GM12878 (cell line): ENCODE measurements around the gene CD101. TPM values are rescaled to one million over a fixed set of nuclear protein-coding genes. Genes with fewer than 3 reads are reported as not detected.
A peak's percentile ranks its signal among the peaks of the same experiment; 100 is the strongest.

Source experiments
- ATAC-seq: fragments of 200-7000 bp; cut with Tn5 transposase; 3 replicates; pipeline ENCODE4 v1.9.1; 2020; ENCODE audit warnings: mild to moderate bottlenecking, moderate library complexity
- BruUV-seq: library from RNA; stranded (reverse); fragments of 400-500 nt; replicated peaks from 2 replicates; lab custom pipeline; 2021; lab: Mats Ljungman, UMichigan
- CTCF ChIA-PET: fragments of 300-600 bp; sonication (Branson Sonifier 250); formaldehyde crosslinking; extraction: SDS; loops from one replicate; lab custom pipeline; 2021; ENCODE audit warnings: inconsistent platforms; lab: Yijun Ruan, JAX
- POLR2A ChIA-PET: fragments of 350-600 bp; formaldehyde crosslinking; extraction: SDS; loops from one replicate; lab custom pipeline; 2021; ENCODE audit warnings: inconsistent platforms; lab: Charles Lee
- RAD21 ChIA-PET: fragments of 300-600 bp; sonication (Branson Sonifier 250); formaldehyde crosslinking; loops from one replicate; lab custom pipeline; 2023; ENCODE audit warnings: antibody characterized with exemption; ENCODE audit not compliant: unreplicated experiment; lab: Charles Lee
- SMC1A ChIA-PET: fragments of 300-600 bp; sonication (Branson Sonifier 250); formaldehyde crosslinking; loops from one replicate; lab custom pipeline; 2023; ENCODE audit not compliant: unreplicated experiment, uncharacterized antibody; lab: Charles Lee
- DNase-seq: peaks from one replicate; pipeline ENCODE4 v3.0.0-alpha.2; 2011; ENCODE audit warnings: low read depth, low spot score
- FAIRE-seq: peaks from 3 replicates; lab custom pipeline; 2011; peaks lifted over from hg19 to GRCh38; lab: Jason Lieb, UNC
- H2AFZ ChIP-seq: 2 replicates; pipeline ENCODE4 v1.6.0; 2011; ENCODE audit warnings: low read depth, low read length, control low read depth; ENCODE audit not compliant: control insufficient read depth
- H3K27ac ChIP-seq: 2 replicates; pipeline ENCODE4 v1.5.1; 2011; ENCODE audit warnings: control low read depth; ENCODE audit not compliant: control insufficient read depth, insufficient read depth
- H3K27me3 ChIP-seq, 2 experiments: replicated peaks in 1 of 2; 2 replicates each; pipeline versions ENCODE4 v1.6.0 to v1.6.1; 2011; ENCODE audit warnings: low read length in 1 of 2; ENCODE audit not compliant: control insufficient read depth in 2 of 2, insufficient read depth in 2 of 2
- H3K36me3 ChIP-seq, 2 experiments: 2 replicates each; pipeline ENCODE4 v1.5.1; 2011; ENCODE audit warnings: low read length in 1 of 2; ENCODE audit not compliant: control insufficient read depth in 2 of 2, insufficient read depth in 2 of 2
- H3K4me1 ChIP-seq: 2 replicates; pipeline ENCODE4 v1.6.1; 2011; ENCODE audit warnings: mild to moderate bottlenecking, low read length, moderate library complexity, mixed read lengths; ENCODE audit not compliant: control insufficient read depth, insufficient read depth
- H3K4me2 ChIP-seq: 2 replicates; pipeline ENCODE4 v1.6.0; 2011; ENCODE audit warnings: control low read depth; ENCODE audit not compliant: control insufficient read depth, insufficient read depth
- H3K4me3 ChIP-seq: fragments of 200-600 bp; sonication (generic); 2 replicates; pipeline ENCODE4 v1.5.1; 2016
- H3K79me2 ChIP-seq: 2 replicates; pipeline ENCODE4 v1.6.0; 2011; ENCODE audit warnings: low read length; ENCODE audit not compliant: control insufficient read depth, insufficient read depth
- H3K9ac ChIP-seq: 2 replicates; pipeline ENCODE4 v1.8.0; 2011; ENCODE audit warnings: low read length, control low read depth, mixed read lengths; ENCODE audit not compliant: control insufficient read depth, insufficient read depth
- H3K9me3 ChIP-seq: replicated peaks from 3 replicates; pipeline ENCODE4 v1.5.1; 2011; ENCODE audit warnings: mild to moderate bottlenecking, low read length; ENCODE audit not compliant: control insufficient read depth, insufficient read depth
- H4K20me1 ChIP-seq: 2 replicates; pipeline ENCODE4 v1.6.0; 2011; ENCODE audit not compliant: control insufficient read depth, insufficient read depth
- BCL11A ChIP-seq: IDR thresholded peaks from 2 replicates; pipeline ENCODE4 v1.6.1; 2011; ENCODE audit warnings: low read depth, low read length
- CREM ChIP-seq: IDR thresholded peaks from 2 replicates; pipeline ENCODE4 v1.6.1; 2014; ENCODE audit warnings: antibody characterized with exemption, low read depth
- GABPA ChIP-seq: IDR thresholded peaks from 2 replicates; pipeline ENCODE4 v1.6.1; 2014; ENCODE audit warnings: antibody characterized with exemption, low read depth, mild to moderate bottlenecking, inconsistent platforms
- KLF5 ChIP-seq: fragments of 450-650 bp; IDR thresholded peaks from 2 replicates; pipeline ENCODE4 v1.6.1; 2014; ENCODE audit warnings: mild to moderate bottlenecking; ENCODE audit not compliant: partially characterized antibody
- MEF2A ChIP-seq: IDR thresholded peaks from 2 replicates; pipeline ENCODE4 v1.6.1; 2011; ENCODE audit warnings: low read depth, mild to moderate bottlenecking, low read length, moderate library complexity; ENCODE audit not compliant: insufficient read depth
- NFIC ChIP-seq: IDR thresholded peaks from 2 replicates; pipeline ENCODE4 v1.6.1; 2012; ENCODE audit warnings: low read depth, mild to moderate bottlenecking, inconsistent platforms, low read length, moderate library complexity
- POU2F2 ChIP-seq: IDR thresholded peaks from 3 replicates; pipeline ENCODE4 v1.6.1; 2011; ENCODE audit warnings: low read depth, mild to moderate bottlenecking, low read length, borderline replicate concordance
- WGBS: methylation state at CpG from one replicate; pipeline ENCODE4 v1.1.6; 2016; ENCODE audit warnings: low lambda C conversion rate; ENCODE audit not compliant: insufficient replicate concordance, insufficient coverage; ENCODE audit errors: missing lambda C conversion rate; 5-methylcytosine and 5-hydroxymethylcytosine counted together
- in situ Hi-C: fragments of 300-500 bp; cut with MboI; formaldehyde crosslinking; loops from 9 replicates; pipeline ENCODE4 v1.14.3; 2018; ENCODE audit warnings: mixed read lengths
- intact Hi-C: fragments of 100-400 bp; cut with micrococcal nuclease; formaldehyde crosslinking; loops from one replicate; pipeline ENCODE4 v1.14.2; 2022; ENCODE audit not compliant: unreplicated experiment
- polyA plus RNA-seq, 11 experiments: library from polyadenylated mRNA; depleted of rRNA in 4 of 11; unstranded in 6 of 11; stranded (reverse) in 5 of 11; fragments of >200 nt; fragmentation: Nextera tagmentation in 4 of 11; fragmentation: Illumina TruSeq in 1 of 11; extraction: Ambion mirVana in 4 of 11; extraction: Trizol in 1 of 11; gene quantifications; 1 replicate in 1 of 11; 2 replicates in 10 of 11; pipeline versions ENCODE4 v1.2.1 to v1.2.3, GENCODE V29; 2011 to 2016; ENCODE audit warnings: inconsistent platforms in 2 of 11, missing spikeins in 2 of 11, low read depth in 1 of 11
- total RNA-seq, 4 experiments: library from RNA; depleted of rRNA in 3 of 4; stranded (reverse); fragments of >200 nt in 3 of 4; fragmentation: Illumina TruSeq in 1 of 4; extraction: Trizol in 1 of 4; gene quantifications; 2 replicates each; pipeline versions ENCODE4 v1.2.1 to v1.2.3, GENCODE V29; 2013 to 2021
- TF ChIP-seq, protein P1 (sequence below): IDR thresholded peaks from 2 replicates; pipeline ENCODE4 v1.6.1; 2012; ENCODE audit warnings: mild to moderate bottlenecking, low read depth, low read length
- TF ChIP-seq, protein P2 (sequence below): fragments of 450-650 bp; IDR thresholded peaks from 2 replicates; pipeline ENCODE4 v1.6.1; 2017; ENCODE audit warnings: antibody characterized with exemption, mild to moderate bottlenecking, moderate library complexity
- TF ChIP-seq, protein P3 (sequence below): IDR thresholded peaks from 2 replicates; pipeline ENCODE4 v1.6.1; 2012; ENCODE audit warnings: low read depth, low read length, improper control_type of control experiment

CD101 gene
- total and polyA plus RNA-seq, 10 of the 15 experiments (the other 5 are each of a cell fraction or from before 2014, with no cell fraction given) = 0.56 to 7.9 (median 2.9) TPM

DNA sequence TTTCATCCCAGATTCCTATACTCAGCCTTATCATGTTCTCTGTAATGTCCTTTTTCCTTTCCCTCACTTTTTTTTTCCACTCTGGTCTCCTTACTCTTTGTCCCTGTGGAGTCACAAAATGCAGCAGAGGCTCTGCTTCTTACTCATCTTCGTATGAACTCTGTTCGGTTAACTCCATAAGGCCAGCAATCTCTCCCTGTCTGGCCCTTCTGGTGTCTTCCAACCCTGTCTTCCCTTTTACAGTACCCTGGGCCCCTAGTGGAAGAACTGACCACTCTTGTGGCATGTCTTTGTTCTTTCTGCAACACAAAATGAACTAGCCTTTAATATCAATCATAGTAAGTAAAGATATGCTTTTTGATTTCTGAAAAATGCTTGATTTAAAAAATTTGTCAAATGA lies 7.1 kb downstream of the CD101 start:
- ChIA-PET SMC1A (interaction anchor here (0.8 to 1.4 kb wide), 9 partner anchors 8 to 281 kb away, joined by 3 to 6 read pairs (median 3); no protein-coding TSS in a partner anchor), POLR2A (no interaction called here), CTCF (interaction anchor here (1.0 to 1.4 kb wide), 4 partner anchors 8 to 178 kb away, joined by 3 to 7 read pairs (median 3); partner anchors contain the start of gene CD101), RAD21 (interaction anchor here (0.8 to 2.5 kb wide), 3 partner anchors 43 to 271 kb away, joined by 3 to 6 read pairs (median 3); no protein-coding TSS in a partner anchor)
- in situ Hi-C loops (no loop called here), intact Hi-C loops (no loop called here)
- H3K27ac ChIP-seq = no peak overlapping the region
- H3K4me3 ChIP-seq = no peak overlapping the region
- H3K27me3 ChIP-seq = no peaks in the 10 kb centered on the region
- H3K4me2 ChIP-seq = no peak overlapping the region
- H2AFZ ChIP-seq = no peak overlapping the region
- no peaks in the 10 kb centered on the region for H3K79me2 ChIP-seq
- FAIRE-seq = no peak
- no peaks in the 10 kb centered on the region for H3K36me3 ChIP-seq
- ATAC-seq = peak; percentile 45; the same call in 2 of the 3 replicates
- H4K20me1 ChIP-seq = no peaks in the 10 kb centered on the region
- no TSS peak for BruUV-seq
- H3K9ac ChIP-seq = no peak overlapping the region
- no peak for TF ChIP-seq KLF5
- TF ChIP-seq CREM = no peak
- TF ChIP-seq MEF2A = no peak
- TF ChIP-seq, protein P1, sequence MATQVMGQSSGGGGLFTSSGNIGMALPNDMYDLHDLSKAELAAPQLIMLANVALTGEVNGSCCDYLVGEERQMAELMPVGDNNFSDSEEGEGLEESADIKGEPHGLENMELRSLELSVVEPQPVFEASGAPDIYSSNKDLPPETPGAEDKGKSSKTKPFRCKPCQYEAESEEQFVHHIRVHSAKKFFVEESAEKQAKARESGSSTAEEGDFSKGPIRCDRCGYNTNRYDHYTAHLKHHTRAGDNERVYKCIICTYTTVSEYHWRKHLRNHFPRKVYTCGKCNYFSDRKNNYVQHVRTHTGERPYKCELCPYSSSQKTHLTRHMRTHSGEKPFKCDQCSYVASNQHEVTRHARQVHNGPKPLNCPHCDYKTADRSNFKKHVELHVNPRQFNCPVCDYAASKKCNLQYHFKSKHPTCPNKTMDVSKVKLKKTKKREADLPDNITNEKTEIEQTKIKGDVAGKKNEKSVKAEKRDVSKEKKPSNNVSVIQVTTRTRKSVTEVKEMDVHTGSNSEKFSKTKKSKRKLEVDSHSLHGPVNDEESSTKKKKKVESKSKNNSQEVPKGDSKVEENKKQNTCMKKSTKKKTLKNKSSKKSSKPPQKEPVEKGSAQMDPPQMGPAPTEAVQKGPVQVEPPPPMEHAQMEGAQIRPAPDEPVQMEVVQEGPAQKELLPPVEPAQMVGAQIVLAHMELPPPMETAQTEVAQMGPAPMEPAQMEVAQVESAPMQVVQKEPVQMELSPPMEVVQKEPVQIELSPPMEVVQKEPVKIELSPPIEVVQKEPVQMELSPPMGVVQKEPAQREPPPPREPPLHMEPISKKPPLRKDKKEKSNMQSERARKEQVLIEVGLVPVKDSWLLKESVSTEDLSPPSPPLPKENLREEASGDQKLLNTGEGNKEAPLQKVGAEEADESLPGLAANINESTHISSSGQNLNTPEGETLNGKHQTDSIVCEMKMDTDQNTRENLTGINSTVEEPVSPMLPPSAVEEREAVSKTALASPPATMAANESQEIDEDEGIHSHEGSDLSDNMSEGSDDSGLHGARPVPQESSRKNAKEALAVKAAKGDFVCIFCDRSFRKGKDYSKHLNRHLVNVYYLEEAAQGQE = no peak
- TF ChIP-seq POU2F2 = no peak
- TF ChIP-seq NFIC = no peak
- TF ChIP-seq, protein P2, sequence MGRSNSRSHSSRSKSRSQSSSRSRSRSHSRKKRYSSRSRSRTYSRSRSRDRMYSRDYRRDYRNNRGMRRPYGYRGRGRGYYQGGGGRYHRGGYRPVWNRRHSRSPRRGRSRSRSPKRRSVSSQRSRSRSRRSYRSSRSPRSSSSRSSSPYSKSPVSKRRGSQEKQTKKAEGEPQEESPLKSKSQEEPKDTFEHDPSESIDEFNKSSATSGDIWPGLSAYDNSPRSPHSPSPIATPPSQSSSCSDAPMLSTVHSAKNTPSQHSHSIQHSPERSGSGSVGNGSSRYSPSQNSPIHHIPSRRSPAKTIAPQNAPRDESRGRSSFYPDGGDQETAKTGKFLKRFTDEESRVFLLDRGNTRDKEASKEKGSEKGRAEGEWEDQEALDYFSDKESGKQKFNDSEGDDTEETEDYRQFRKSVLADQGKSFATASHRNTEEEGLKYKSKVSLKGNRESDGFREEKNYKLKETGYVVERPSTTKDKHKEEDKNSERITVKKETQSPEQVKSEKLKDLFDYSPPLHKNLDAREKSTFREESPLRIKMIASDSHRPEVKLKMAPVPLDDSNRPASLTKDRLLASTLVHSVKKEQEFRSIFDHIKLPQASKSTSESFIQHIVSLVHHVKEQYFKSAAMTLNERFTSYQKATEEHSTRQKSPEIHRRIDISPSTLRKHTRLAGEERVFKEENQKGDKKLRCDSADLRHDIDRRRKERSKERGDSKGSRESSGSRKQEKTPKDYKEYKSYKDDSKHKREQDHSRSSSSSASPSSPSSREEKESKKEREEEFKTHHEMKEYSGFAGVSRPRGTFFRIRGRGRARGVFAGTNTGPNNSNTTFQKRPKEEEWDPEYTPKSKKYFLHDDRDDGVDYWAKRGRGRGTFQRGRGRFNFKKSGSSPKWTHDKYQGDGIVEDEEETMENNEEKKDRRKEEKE = no peak
- TF ChIP-seq, protein P3, sequence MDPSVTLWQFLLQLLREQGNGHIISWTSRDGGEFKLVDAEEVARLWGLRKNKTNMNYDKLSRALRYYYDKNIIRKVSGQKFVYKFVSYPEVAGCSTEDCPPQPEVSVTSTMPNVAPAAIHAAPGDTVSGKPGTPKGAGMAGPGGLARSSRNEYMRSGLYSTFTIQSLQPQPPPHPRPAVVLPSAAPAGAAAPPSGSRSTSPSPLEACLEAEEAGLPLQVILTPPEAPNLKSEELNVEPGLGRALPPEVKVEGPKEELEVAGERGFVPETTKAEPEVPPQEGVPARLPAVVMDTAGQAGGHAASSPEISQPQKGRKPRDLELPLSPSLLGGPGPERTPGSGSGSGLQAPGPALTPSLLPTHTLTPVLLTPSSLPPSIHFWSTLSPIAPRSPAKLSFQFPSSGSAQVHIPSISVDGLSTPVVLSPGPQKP = no peak
- no peak for TF ChIP-seq BCL11A
- no peak for TF ChIP-seq GABPA
- no peaks in the 10 kb centered on the region for H3K4me1 ChIP-seq
- H3K9me3 ChIP-seq = no peaks in the 10 kb centered on the region
- WGBS = 92% methylated on average over 2 of the region's 2 CpGs
- DNase-seq = no peak
